Ovary (tissue), 9 donors: ENCODE measurements around the gene NEAT1. TPM values are rescaled to one million over a fixed set of nuclear protein-coding genes. Genes with fewer than 3 reads are reported as not detected.

Experiments used
- DNase-seq, 5 donors: peaks; one replicate each; pipeline ENCODE4 v3.0.0-alpha.2; 2019 to 2020
- H3K27ac ChIP-seq, 2 donors: fragments of 200-600 bp; one replicate each; pipeline versions ENCODE4 v1.5.1 to v1.8.0; 2019 to 2022
- H3K27me3 ChIP-seq: fragments of 200-600 bp; one replicate; pipeline ENCODE4 v1.8.0; 2022
- H3K36me3 ChIP-seq: fragments of 200-600 bp; sonication (generic); one replicate; pipeline ENCODE4 v1.5.1; 2019
- H3K4me1 ChIP-seq: one replicate; pipeline ENCODE4 v1.8.1; 2013; ENCODE audit warnings: mild to moderate bottlenecking, moderate library complexity; ENCODE audit not compliant: insufficient read depth
- H3K4me3 ChIP-seq: fragments of 200-600 bp; sonication (generic); one replicate; pipeline ENCODE4 v1.5.1; 2017
- H3K9me3 ChIP-seq, 2 donors: fragments of 200-600 bp in 1 of 2; sonication (generic) in 1 of 2; one replicate each; pipeline versions ENCODE4 v1.5.1 to v1.8.1; 2013 to 2019; ENCODE audit warnings: mild to moderate bottlenecking in 1 of 2, moderate library complexity in 1 of 2
- CTCF ChIP-seq, 3 donors: fragments of 450-650 bp in 2 of 3; fragments of 200-600 bp in 1 of 3; IDR thresholded peaks; one replicate each; pipeline versions ENCODE4 v1.5.1 to v1.8.0; 2016 to 2022; ENCODE audit warnings: antibody characterized with exemption in 3 of 3, mild to moderate bottlenecking in 1 of 3
- EP300 ChIP-seq: sonication (generic); formaldehyde crosslinking; IDR thresholded peaks from one replicate; pipeline ENCODE4 v1.6.1; 2017; ENCODE audit warnings: antibody characterized with exemption
- POLR2A ChIP-seq: fragments of 450-650 bp; IDR thresholded peaks from one replicate; pipeline ENCODE4 v1.6.1; 2017; ENCODE audit warnings: antibody characterized with exemption, mild to moderate bottlenecking, moderate library complexity
- WGBS, 3 donors: extraction: QIAGEN DNeasy Blood & Tissue Kit in 1 of 3; methylation state at CpG; one replicate each; pipeline versions ENCODE4 v1.1.5 to v1.1.7; 2013 to 2017; 5-methylcytosine and 5-hydroxymethylcytosine counted together
- intact Hi-C, 4 donors: fragments of 100-400 bp; cut with DNase I; formaldehyde crosslinking; loops; one replicate each; pipeline versions ENCODE4 v1.11.0 to v1.15.1; 2022 to 2023
- microRNA counts: library from miRNA; unstranded; fragments of <30 nt; microRNA quantifications from one replicate; lab custom pipeline; 2016
- polyA plus RNA-seq, 2 donors: library from polyadenylated mRNA; stranded (reverse); fragments of 200-250 nt in 1 of 2; fragments of 350-450 nt in 1 of 2; fragmentation: Illumina TruSeq in 1 of 2; extraction: RNeasy Lipid Tissue Mini Kit (QIAGEN cat#74804) in 1 of 2; gene quantifications; one replicate each; pipeline ENCODE4 v1.2.3, GENCODE V29; 2013 to 2014
- small RNA-seq: library from RNA; depleted of rRNA; stranded (forward); fragments of <200 nt; gene quantifications from one replicate; pipeline ENCODE3, GENCODE V24; 2016
- total RNA-seq, 7 donors: library from RNA; depleted of rRNA in 2 of 7; stranded (reverse); fragments of >200 nt in 2 of 7; fragmentation: NEBNext Ultra II Directional in 3 of 7; extraction: Animal tissue kit (Norgen Biotek cat#: 25700) in 3 of 7; gene quantifications; one replicate each; pipeline versions ENCODE4 v1.1.0 to v1.2.4, GENCODE V29; 2016 to 2023
- donor health status: DM: no; HTN: no; CAD: no; lungs with moderate emphysema.
- donor health status: DM: no; HTN: no; CAD: no.
- donor health status: Bipolar disorder and iron deficiency.
- donor health status: DM: yes; HTN: yes; CAD: no.
- donor health status: DM: no; HTN: no; CAD: no.
- donor health status: DM: yes; HTN: yes; CAD: no.

Gene NEAT1
- total and polyA plus RNA-seq, 9 donors = 175 to 850 (median 351) TPM

DNA sequence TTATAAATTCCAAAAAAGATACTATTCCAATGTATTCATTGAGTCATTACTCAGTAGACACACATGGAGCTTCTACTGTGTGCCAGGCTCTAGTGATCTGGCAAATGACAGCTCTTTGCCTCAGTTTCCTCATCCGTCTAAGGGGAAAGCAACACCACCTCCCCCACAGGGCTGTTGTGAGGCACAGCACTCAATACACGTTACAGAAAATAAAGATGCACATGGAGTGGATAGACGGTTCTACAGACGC is 69.7 kb downstream of the NEAT1 start:
- no peaks in the 10 kb centered on the region for H3K36me3 ChIP-seq
- TF ChIP-seq CTCF (IDR thresholded peaks at IDR 0.05) (no peak), EP300 (no peak)
- DNase-seq = no peak
- WGBS, 3 donors = 19 to 25% (median 24%) methylated on average over 4 of the region's 4 CpGs
- H3K27ac ChIP-seq = peak overlapping the region; percentile 91 to 96
- intact Hi-C loops = no loop called here
- H3K4me1 ChIP-seq = peaks cover 52% of the 10 kb centered on the region
- H3K9me3 ChIP-seq = no peaks in the 10 kb centered on the region
- no peak overlapping the region for H3K4me3 ChIP-seq
- H3K27me3 ChIP-seq = no peaks in the 10 kb centered on the region

DNA sequence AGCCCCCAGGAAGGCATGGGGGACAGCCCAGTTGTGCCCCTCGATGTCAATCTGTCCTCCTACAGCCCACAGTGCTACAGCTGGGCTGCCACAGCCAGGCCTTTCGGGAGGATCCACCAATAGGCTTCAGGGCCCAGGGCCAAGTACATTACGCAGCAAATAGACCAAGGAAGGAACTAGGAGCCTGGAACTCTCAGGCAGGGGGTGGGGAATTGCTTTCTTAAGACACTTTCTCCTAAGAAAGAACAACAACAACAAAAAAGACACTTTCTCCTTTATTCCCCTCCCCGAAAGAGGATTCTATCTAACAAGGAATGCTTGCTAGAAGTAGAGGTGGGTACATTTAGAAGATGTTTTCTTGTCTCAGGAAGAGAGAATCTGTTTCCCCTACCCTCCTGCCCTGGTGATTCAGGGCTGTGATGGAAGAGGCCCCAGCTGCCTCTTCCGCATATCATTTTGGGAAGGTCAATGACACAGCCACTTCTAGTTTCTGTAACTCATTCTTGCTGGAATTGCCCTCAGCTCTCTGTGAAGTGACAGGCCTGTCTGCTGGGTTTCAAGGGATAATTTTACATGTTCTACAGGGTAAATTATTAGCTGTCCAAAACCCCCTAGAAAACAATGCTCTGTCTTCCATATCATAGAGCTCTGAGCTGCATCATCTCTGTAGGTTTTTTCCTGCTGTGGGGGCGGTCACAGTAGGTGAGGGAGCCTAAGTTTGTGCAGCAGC is 70.2 kb downstream of the NEAT1 start:
- H3K9me3 ChIP-seq = no peaks in the 10 kb centered on the region
- H3K4me3 ChIP-seq = no peak overlapping the region
- H3K4me1 ChIP-seq = peaks cover 51% of the 10 kb centered on the region
- 11 to 22% (median 13%) methylated on average over 6 of the region's 6 CpGs for WGBS, 3 donors
- TF ChIP-seq CTCF (IDR thresholded peaks at IDR 0.05) = peak in 1 of 3 donors; percentile 16
- TF ChIP-seq POLR2A = peak; percentile 47
- TF ChIP-seq EP300 = peak; percentile 50
- H3K27ac ChIP-seq = peak overlapping the region; percentile 91 to 96
- peak; percentile 84 to 94 (median 89) for DNase-seq
- H3K36me3 ChIP-seq = no peaks in the 10 kb centered on the region
- H3K27me3 ChIP-seq = no peaks in the 10 kb centered on the region
- intact Hi-C loops = no loop called here

- Histone ChIP-seq H3K4me1 (peaks cover 43% of the 10 kb centered on the region), H3K4me3 (no peak overlapping the region), H3K36me3 (no peaks in the 10 kb centered on the region), H3K27me3 (no peaks in the 10 kb centered on the region), H3K27ac (peak overlapping the region; percentile 91 to 96), H3K9me3 (no peaks in the 10 kb centered on the region)
- WGBS, 3 donors = 41 to 53% (median 47%) methylated on average over 12 of the region's 12 CpGs
- intact Hi-C loops = no loop called here
- peak; percentile 52 to 79 (median 56) for DNase-seq
- TF ChIP-seq POLR2A (no peak), EP300 (no peak), CTCF (IDR thresholded peaks at IDR 0.05) (no peak)
Measured at GRCh38 chr11:65493367-65494176, 71.0 kb downstream of the NEAT1 start.

MicroRNAs encoded within 50 kb of the gene (microRNA counts, 767-probe panel; counts per million panel counts)
- 1,810 counts per million, percentile 80 among the panel's probes with 10 or more counts for microRNA hsa-miR-612 (lab: Ali Mortazavi, UCI)

Small RNA genes lying within 50 kb of the gene (small RNA-seq; reads per million reads assigned to genes)
- gene RF01684 = not detected

Other genes with a start within 250 kb of the NEAT1 start
- 100 to 1,000 TPM in 6 of 7 donors, 10 to 100 TPM in 1; 99.0 to 178 (median 128) TPM for gene CAPN1, start 240.9 kb upstream of the NEAT1 start, total RNA-seq
- 10 to 100 TPM; 20.0 to 67.4 TPM for gene CAPN1, start 240.9 kb upstream of the NEAT1 start, polyA plus RNA-seq
- 10 to 100 TPM in 3 of 7 donors, 1 to 10 TPM in 4; 4.5 to 10.4 (median 8.6) TPM for gene POLA2, start 160.8 kb upstream of the NEAT1 start, total RNA-seq
- 10 to 100 TPM in 1 of 2 donors, 1 to 10 TPM in 1; 8.6 to 13.3 TPM for gene POLA2, start 160.8 kb upstream of the NEAT1 start, polyA plus RNA-seq
- 10 to 100 TPM; 13.7 to 46.9 (median 20.1) TPM for gene CDC42EP2, start 107.9 kb upstream of the NEAT1 start, total RNA-seq
- 1 to 10 TPM in 1 of 2 donors, under 1 TPM in 1; 0.48 to 8.0 TPM for gene CDC42EP2, start 107.9 kb upstream of the NEAT1 start, polyA plus RNA-seq
- gene DPF2, start 88.9 kb upstream of the NEAT1 start, total RNA-seq = 10 to 100 TPM; 49.7 to 99.1 (median 85.4) TPM
- 10 to 100 TPM; 52.0 to 78.4 TPM for gene DPF2, start 88.9 kb upstream of the NEAT1 start, polyA plus RNA-seq
- gene TIGD3, start 68.0 kb upstream of the NEAT1 start, total RNA-seq = under 1 TPM in 6 of 7 donors, not detected in 1; 0.11 to 0.72 (median 0.34) TPM
- under 1 TPM in 1 of 2 donors, not detected in 1; 0.31 TPM for gene TIGD3, start 68.0 kb upstream of the NEAT1 start, polyA plus RNA-seq
- 1 to 10 TPM; 3.2 to 8.7 (median 4.6) TPM for gene SLC25A45, start 40.2 kb upstream of the NEAT1 start, total RNA-seq
- gene SLC25A45, start 40.2 kb upstream of the NEAT1 start, polyA plus RNA-seq = 1 to 10 TPM; 2.7 to 3.4 TPM
- 10 to 100 TPM; 21.2 to 41.7 (median 25.5) TPM for gene FRMD8, start 36.2 kb upstream of the NEAT1 start, total RNA-seq
- gene FRMD8, start 36.2 kb upstream of the NEAT1 start, polyA plus RNA-seq = 10 to 100 TPM in 1 of 2 donors, 1 to 10 TPM in 1; 4.3 to 15.8 TPM
- over 10,000 TPM in 4 of 7 donors, 1,000 to 10,000 TPM in 3; 4,813 to 13,132 (median 10,519) TPM for gene MALAT1, start 76.2 kb downstream of the NEAT1 start, total RNA-seq
- gene MALAT1, start 76.2 kb downstream of the NEAT1 start, polyA plus RNA-seq = 100 to 1,000 TPM; 396 to 616 TPM
- gene SCYL1, start 102.3 kb downstream of the NEAT1 start, total RNA-seq = 100 to 1,000 TPM in 1 of 7 donors, 10 to 100 TPM in 6; 59.0 to 118 (median 96.2) TPM
- 10 to 100 TPM; 11.7 to 71.6 TPM for gene SCYL1, start 102.3 kb downstream of the NEAT1 start, polyA plus RNA-seq
- gene LTBP3, start 135.6 kb downstream of the NEAT1 start, total RNA-seq = 100 to 1,000 TPM; 143 to 292 (median 198) TPM
- gene LTBP3, start 135.6 kb downstream of the NEAT1 start, polyA plus RNA-seq = 100 to 1,000 TPM in 1 of 2 donors, 10 to 100 TPM in 1; 35.9 to 130 TPM
- gene ZNRD2, start 147.7 kb downstream of the NEAT1 start, total RNA-seq = 10 to 100 TPM; 26.6 to 59.5 (median 39.2) TPM
- gene ZNRD2, start 147.7 kb downstream of the NEAT1 start, polyA plus RNA-seq = 10 to 100 TPM in 1 of 2 donors, 1 to 10 TPM in 1; 2.3 to 61.8 TPM
- 10 to 100 TPM; 41.0 to 74.0 (median 53.3) TPM for gene FAM89B, start 149.7 kb downstream of the NEAT1 start, total RNA-seq
- gene FAM89B, start 149.7 kb downstream of the NEAT1 start, polyA plus RNA-seq = 10 to 100 TPM in 1 of 2 donors, 1 to 10 TPM in 1; 1.9 to 47.8 TPM
- gene EHBP1L1, start 153.3 kb downstream of the NEAT1 start, total RNA-seq = 10 to 100 TPM; 21.7 to 63.0 (median 40.3) TPM
- gene EHBP1L1, start 153.3 kb downstream of the NEAT1 start, polyA plus RNA-seq = 10 to 100 TPM; 24.5 to 42.4 TPM
- 1 to 10 TPM in 3 of 7 donors, under 1 TPM in 4; 0.65 to 4.0 (median 0.95) TPM for gene KCNK7, start 173.0 kb downstream of the NEAT1 start, total RNA-seq
- 1 to 10 TPM in 1 of 2 donors, not detected in 1; 1.5 TPM for gene KCNK7, start 173.0 kb downstream of the NEAT1 start, polyA plus RNA-seq
- 10 to 100 TPM; 23.2 to 51.9 (median 46.0) TPM for gene MAP3K11, start 191.4 kb downstream of the NEAT1 start, total RNA-seq
- gene MAP3K11, start 191.4 kb downstream of the NEAT1 start, polyA plus RNA-seq = 10 to 100 TPM in 1 of 2 donors, 1 to 10 TPM in 1; 6.7 to 27.9 TPM
- gene PCNX3, start 193.0 kb downstream of the NEAT1 start, total RNA-seq = 10 to 100 TPM; 10.6 to 42.1 (median 28.2) TPM
- gene PCNX3, start 193.0 kb downstream of the NEAT1 start, polyA plus RNA-seq = 10 to 100 TPM in 1 of 2 donors, 1 to 10 TPM in 1; 3.3 to 14.8 TPM
- gene SIPA1, start 215.3 kb downstream of the NEAT1 start, total RNA-seq = 10 to 100 TPM; 15.0 to 48.2 (median 42.6) TPM
- gene SIPA1, start 215.3 kb downstream of the NEAT1 start, polyA plus RNA-seq = 10 to 100 TPM; 10.0 to 26.7 TPM
- 100 to 1,000 TPM in 1 of 7 donors, 10 to 100 TPM in 6; 50.8 to 102 (median 91.6) TPM for gene RELA, start 240.1 kb downstream of the NEAT1 start, total RNA-seq
- 10 to 100 TPM; 52.0 to 55.0 TPM for gene RELA, start 240.1 kb downstream of the NEAT1 start, polyA plus RNA-seq